HG03175 (cell line): ENCODE results near the gene CTF1.

Experiments
- ATAC-seq: cut with Tn5 transposase; IDR thresholded peaks from one replicate; pipeline ENCODE4 v1.9.1; 2021; ENCODE audit warnings: mild to moderate bottlenecking, moderate library complexity; ENCODE audit not compliant: unreplicated experiment

The CTF1 gene

DNA sequence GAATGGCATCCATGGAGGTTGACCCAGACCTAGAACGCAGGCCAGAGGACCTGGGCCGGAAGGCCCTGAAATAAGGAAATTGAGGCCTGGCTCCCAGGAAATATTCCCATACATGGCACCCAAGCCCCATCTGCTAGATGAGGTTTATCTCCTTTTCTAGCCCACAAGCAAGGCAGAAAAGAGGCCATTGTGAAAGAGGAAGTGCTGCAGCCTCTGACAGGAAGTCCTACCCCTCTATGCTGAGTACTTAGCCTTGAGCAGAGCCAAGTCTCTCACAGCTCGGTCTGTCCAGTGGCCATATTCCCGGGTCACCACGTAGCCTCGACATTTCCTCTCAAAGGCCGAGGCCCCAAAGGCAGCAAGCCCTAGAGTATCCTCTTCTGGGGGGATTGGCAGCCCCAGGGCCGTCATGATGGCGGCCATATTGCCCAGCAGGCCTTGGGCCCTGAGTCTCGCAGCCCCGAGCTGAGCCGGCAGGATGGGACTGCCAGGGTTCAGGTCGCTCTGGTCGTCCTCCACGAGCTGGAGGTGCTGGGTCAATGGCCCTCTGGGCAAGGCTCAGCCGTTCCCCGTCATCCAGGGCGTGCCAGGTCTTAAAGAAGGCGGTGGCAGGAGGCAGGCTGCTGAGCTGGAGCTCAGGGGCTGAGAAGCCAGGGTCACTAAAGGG, 7.8 kb downstream of the CTF1 start:
- ATAC-seq = no peak

DNA sequence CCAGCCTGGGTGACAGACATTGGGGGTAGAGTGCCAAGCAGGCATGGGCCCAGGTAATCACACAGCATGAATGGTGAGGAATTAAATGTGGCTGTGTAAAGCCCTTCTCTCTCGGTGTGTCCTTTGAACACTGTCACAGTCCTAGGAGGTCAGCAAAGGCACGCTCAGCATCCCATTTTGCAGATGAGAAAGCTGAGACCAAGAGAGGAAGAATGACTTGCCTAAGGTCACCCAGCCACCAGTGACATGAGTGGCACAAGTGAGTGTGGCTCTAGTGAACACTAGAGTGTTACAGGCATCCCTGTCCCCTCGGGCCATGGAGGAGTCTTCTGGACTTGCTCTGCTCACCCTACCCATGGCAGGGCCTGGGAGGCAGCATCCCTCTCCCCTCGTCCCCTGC, 10.7 kb downstream of the CTF1 start:
- no peak for ATAC-seq

DNA sequence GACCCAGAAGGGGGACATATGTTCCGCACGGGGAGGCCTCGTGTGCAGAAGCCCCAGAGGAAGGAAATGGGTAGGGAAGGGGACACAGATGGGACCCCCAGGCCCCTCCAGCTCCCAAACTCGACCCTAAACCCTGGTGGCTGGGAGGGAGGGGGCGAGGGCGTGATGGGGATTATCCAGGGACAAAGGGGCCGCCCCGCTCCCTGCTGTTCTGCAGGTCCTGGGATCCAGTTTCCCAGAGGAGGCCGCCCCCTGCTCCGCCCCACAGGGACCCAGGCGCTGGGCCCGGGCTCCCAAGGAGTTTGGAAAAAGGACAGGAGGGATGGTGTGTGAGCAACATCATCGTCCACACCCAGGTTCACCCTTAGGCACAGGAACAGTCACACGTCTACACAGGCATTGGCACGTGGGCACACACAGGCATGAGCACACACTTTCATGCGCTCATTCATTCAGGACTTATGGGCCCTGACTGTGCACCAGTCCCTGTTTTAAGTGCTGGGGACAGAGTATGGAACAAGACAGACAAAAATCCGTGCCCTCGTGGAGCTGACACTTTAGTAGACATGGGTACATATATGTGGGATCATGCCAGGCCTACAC, 14.1 kb downstream of the CTF1 start:
- ATAC-seq = no peak

DNA sequence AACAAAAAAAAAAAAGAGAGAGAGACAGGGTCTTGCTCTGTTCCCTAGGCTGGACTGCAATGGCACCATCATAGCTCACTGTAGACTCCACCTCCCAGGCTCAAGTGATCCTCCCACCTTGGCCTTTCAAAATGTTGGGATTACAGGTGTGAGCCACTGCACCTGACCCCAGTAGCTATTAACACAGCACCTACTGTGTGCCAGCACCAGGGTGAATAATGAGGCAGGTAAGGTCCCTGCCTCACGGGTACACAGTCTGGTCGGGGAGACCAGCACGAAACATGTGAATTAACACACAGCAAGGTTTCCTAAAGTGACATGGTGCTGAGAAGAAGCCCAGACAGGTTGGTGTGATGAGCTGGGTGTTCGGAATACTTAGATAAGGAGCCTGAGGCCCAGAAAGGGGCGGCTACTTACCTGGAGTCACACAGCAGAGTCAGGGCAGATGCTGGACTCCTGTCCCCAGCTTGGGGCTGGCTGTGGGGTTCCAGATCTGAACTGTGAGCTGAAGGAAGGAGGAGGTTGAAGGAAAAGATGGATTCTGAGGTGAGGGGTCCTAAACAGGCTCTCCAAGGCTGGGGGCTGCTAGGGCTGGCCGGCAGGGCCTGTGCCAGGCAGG, 16.5 kb downstream of the CTF1 start:
- no peak for ATAC-seq

DNA sequence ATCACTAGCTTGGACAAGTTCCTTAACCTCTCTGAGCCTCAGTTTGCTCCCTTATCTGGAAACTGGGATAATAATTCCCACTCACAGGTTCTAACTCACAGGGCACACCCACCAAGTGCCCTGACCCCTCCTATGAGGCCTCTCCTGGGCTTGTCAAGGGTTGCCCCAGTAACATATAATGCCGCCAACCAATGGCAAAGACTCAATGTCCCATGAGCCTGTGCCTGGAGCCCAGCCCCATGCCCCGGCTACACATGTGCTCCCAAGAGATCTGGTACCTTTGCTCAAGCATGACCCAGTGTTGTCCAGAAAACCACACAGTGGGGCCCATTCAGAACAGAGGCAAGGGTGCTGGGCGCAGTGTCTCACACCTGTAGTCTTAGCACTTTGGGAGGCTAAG, 18.4 kb downstream of the CTF1 start:
- ATAC-seq = no peak

DNA sequence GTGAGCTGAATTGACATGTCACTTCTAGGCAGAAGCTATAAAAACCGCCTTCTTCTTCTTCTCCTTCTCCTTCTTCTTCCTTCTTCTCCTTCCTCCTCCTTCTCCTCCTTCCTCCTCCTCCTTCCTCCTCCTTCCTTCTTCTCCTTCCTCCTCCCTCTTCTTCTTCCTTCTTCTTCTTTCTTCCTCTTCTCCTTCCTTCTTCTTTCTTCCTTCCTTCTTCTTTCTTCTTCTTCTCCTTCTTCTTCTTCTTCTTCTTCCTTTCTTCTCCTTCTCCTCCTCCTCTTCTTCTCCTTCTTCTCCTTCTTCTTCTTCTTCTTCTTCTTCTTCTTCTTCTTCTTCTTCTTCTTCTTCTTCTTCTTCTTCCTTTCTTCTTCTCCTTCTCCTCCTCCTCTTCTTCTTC, 22.2 kb downstream of the CTF1 start:
- no peak for ATAC-seq

DNA sequence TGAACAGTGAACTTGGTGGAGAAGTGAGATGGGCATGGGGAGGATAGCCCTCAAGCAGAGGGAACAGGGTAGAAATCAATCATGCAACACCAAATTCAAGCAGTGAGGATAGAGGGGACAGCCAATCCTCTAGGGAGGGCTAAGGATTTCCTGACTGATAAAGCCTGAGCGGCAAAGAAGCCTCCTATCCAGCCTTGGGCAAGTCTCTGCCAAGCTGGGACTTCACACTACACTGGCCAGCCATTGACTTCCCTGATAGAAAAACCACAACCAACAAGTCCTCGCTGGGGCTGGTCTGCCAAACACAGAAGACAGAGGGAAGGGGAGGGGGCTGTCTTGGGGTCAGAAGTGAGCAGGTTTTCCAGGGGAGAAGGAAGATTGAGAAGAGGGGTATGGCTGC, 24.5 kb downstream of the CTF1 start:
- no peak for ATAC-seq

DNA sequence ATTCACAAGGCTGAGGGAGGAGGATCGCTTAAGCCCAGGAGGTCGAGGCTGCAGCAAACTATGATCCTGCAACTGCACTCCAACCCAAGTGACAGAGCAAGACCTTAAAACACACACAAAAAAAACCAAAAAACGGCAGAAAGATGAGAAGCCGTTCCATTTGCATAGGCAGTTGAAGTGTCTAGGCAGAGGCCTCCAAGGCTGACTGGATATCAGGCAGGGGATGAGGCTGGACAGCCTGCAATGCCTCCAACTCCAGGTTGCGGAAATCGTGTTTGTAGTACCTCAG, 25.0 kb downstream of the CTF1 start:
- ATAC-seq = no peak

DNA sequence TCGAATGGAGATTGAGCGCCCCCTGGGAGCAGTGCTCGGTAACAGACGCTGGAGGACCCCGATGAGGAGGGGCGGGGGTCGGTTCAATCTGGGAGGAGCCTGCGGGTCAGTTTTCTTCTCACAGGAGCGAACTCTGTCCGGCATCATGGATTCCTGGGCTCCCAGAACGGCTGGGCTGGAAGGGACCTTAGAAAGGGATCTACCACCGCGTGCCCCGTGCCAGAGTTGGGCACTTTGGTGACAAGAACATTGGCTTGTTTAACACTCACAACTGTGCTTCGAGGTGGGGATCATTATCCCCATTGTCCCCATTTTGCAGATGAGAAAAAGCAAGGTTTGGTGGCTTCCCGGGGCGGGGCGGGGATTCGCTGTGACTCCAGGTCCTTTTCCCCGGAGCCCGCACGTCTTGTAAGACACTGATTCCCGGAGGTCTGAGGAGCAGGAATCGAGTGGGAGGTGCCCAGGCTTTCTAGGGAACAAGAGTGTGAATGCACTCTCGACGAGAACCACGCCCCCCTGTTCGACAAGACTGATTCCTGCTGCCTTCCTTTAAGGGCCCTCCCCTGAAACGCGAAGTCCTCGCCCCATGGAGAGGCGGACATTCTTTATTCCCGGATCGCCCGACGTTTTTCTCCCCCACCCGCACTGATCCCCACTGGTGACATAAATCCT, 25.5 kb downstream of the CTF1 start:
- no peak for ATAC-seq

DNA sequence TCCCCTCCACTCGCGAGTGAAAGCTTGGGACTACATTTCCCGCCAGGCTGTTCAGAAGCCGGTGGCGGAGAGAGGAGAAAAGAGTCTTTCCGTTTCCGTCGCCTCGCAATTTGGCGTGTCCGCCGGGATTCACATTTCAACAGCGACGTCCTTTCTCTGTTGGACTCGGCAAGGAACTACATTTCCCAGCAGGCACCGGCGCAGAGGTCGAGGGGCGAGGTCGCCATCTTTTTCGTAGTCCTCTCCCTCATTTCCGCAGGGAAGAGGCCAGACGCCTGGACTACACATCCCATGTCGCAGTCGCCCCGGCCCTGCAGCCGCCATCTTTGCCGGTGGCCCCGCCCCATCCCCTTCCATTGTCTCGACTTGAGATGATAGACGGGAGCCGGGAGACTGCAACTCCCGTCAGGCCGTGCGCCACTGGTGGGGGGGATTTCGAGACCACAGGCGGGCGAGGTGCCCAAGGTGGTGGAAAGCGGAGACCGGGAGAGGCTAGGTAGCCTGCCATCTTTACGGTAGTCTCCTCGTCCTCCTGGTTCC, 26.1 kb downstream of the CTF1 start:
- peak; percentile 75 for ATAC-seq

DNA sequence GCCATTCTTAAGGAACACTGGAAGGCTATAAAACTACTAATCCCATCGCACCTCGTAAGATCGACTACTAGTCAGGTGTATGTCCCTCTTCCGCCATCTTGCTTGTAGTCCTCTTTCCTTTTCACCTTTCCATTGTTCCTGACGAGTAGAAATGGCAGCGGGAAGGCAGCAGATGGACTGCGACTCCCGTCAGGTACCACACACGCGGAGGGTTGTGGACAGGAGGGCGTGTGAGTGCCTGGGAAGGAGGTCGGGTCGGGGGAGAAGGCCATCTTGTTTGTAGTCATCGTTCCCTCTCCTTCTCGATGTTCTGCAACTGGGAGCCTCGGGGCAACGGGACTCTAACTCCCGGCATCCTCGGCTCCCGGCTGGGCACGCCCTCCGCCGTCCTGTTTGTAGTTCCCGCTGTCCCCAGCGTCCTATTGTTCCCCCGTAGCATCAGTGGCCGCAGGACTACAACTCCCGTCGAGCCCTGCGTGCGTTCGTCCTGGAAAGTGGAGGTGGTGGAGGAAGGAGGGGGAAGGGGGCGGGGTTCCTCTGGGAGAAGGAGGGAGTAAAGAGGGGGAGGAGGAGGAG, 26.6 kb downstream of the CTF1 start:
- peak; percentile 75 for ATAC-seq

DNA sequence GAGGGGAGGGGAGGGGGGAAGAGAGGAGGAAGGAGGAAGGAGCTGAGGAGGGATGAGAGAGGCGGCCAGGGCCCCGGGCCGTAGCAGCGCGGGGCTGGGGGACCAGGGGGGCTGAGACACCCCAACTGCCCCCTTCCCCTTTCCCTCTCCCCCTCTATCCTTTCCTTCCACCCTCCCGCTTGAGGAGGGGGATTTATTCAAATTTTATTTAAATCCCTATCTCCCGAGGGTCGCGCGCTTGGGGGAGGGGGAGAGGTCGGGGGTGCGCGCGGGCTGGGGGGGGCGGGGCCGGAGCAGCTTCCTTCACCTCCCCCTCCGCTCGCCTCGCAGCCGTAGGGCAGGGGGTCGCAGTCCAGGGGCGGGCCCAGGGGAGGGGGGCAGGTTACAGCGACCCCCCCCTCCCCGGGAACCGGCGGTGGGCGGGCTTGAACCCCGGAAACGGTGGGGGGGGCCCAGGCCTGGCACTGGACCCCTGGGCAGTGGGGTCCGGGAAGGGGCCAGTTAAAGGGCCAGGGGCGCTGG, 27.2 kb downstream of the CTF1 start, which contains the start of gene FBXL19:
TSS of gene FBXL19 (plus strand) at position 19 of the 522 bp plus-strand sequence. CDS start 2,183 bp downstream, outside the sequence.
- no peak for ATAC-seq

DNA sequence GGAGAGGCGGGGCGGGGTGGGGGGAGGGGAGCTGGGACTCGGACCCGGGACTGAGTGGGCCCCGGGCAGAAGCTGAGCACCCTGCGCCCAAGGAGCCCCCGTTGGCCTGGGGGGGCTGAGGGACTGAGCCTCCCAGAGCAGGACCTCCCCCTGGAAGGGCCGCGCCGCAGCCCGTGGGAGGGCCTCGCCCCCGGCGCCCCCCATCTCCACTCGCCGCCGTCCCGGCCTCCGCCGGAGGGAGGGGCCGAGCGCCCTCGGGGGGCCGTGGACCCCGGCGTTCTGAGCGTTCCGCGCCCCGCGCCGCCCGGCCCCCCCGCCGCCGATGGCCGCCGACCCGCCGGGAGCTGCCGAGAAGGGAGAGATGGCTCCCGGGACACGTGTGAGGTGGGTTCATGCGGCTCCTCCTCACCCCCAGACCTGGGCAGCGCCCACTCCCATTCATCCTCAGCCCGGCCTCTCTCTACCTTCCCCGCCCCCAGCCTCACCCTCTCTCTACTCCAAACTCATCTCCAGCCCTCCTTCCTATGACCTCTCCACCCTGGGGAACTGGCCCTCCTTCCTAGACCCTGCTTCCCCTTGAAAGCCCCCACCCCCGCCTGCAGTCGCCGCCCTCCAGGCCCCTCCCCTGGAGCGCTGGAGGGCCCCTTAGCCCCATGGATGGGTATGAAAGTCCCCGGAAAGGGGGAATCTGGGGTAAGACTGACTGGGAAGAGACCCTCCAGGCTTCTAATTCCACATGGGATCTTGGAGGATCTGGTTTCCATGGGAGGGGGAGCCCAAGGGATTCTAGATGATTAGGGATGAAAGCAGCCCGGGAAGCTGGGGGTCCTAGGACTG, 27.9 kb downstream of the CTF1 start:
- ATAC-seq = no peak

DNA sequence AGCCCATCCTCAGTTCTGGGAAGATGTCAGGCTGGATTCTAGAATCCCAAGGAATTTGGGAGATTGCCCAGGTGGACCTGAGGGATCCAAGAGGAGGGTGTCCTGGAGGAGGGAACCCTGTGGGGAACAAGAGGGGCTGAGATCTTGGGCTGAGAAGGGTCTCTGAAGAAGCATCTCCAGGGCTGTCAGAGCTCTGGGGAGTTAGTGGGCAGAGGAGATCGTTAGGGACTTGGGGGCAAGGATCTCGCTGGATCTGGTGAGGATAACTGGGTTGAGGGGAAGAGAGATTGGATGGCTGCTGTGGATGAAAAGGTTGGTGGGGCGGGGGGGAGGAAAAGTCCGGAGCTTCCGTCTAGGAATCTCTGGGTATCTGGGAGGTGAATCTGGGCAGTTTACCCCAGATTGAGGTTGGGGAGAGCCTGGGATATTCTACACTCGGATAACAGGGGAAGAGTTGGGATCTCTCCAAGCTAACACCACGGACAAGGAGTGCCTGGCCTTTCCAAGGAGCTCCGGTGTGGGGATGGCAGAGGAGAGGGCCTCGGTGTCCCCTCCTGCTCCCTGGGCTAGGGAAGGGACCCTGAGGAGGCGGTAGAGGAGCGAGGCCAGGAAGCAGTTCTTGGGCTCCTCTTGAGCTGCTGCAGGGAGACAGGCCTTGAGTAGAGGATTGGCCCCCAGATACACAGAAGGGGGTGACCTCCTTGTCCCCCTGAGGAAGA, 28.7 kb downstream of the CTF1 start:
- ATAC-seq = no peak

DNA sequence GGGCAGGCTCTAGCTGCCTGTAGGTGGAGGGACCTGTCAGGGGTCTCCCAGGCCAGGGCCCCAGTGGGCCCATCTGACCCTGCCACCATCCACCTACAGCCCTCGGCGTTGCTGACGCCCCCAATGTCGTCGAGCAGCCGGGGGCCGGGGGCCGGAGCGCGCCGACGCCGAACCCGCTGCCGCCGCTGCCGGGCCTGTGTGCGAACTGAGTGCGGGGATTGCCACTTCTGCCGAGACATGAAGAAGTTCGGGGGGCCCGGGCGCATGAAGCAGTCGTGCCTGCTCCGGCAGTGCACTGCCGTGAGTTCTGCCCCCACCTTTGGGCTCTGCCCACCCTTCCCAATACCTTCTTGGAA, 29.2 kb downstream of the CTF1 start:
- ATAC-seq = no peak

DNA sequence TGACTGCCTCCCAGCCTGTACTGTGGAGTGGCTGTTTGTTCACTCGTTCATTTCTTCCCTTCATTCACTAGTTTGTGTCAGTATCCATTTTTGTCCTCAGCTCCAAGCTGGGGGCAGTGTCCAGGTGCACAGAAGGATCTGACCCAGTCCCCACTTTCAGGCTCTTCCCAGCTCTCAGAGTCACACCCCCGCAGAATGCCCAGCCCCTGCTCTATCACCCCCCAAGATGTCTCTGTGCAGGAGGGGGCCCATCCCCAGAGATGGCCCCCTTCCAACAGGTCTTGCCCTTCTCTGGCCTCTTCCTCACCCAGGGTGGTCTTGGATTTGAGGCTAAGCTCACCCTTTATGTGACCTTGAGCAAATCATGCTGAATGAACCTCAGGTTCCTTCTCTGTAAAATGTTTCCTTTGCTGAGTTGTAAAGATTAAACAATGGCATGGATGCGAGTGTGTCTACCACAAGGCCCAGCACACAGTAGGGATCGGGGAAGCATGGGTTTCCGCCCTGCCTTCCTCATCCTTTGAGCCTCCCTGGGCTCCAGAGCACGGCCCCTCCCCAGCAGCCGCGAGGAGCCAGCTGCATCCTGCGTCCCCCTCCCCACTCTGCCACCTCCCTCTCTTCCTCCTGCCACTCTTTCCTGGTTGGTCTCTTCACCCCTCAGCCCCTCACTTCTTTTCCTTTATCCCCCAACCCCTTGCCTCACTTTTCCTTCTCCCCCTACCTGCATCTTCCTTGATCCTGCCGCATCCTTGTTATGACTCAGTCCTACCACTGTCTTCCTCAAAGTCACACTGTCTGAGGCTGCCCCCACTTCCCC, 29.8 kb downstream of the CTF1 start:
- ATAC-seq = no peak

DNA sequence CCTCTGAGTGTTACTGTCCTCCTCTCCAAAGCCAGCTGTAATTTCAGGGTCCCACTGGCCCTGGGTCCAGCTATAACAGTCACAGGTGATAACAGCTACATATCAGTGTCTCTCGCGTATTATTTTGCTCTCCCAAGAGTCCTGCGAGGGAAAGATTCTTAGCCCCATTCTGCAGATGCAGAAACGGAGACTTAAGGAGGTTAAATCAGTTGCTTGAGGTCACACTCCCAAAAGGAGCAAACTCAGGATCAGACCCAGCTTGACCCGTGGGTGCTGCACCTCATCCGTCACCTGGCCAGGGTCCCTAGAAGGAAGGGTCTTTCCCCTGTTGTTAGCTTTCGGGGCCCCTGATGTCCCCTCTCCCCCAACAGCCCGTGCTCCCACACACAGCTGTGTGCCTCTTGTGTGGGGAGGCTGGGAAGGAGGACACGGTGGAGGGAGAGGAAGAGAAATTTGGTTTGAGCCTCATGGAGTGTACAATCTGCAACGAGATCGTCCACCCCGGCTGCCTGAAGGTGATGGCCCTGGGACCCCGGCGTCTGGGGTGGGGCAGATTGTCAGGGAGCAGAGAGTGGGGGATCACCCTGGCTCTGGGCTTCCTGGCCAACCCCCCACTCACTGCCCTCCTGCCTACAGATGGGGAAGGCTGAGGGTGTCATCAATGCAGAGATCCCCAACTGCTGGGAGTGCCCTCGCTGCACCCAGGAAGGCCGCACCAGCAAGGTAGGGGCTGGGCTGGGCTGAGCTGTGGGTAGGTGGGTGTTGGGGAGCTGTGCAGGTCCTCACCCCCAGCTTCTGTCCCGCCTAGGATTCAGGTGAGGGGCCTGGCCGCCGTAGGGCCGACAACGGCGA, 30.7 kb downstream of the CTF1 start:
- no peak for ATAC-seq

DNA sequence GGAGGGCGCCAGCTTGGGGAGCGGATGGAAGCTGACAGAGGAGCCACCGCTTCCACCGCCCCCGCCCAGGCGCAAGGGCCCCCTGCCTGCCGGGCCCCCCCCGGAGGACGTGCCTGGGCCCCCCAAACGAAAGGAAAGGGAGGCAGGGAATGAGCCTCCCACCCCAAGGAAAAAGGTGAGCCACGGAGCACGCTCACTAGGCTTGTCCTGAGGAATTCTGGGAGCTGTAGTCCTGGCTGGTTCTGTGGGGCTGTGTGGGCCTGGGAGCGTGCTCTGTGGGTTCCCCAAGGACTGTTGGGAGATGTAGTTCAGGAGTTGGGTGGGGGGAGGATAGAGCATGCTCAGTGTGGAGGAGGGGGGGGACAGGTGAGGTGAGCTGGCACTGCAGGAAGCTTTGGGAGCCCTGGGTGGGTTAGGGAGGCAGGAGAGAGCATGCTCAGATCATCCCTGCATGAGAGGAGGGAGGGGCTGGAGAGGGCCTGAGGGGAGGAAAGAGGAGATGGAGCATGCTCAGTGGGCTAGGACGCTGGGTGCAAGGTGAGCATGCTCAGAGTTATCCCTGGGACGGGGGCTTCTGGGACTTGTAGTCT, 31.5 kb downstream of the CTF1 start:
- no peak for ATAC-seq
